Muscle of back (tissue), 11 donors: Measurements from ENCODE around the gene STEAP1B. TPM values are rescaled to one million over a fixed set of nuclear protein-coding genes. Genes with fewer than 3 reads are reported as not detected.
"Not testable (repeated sequence)": the region's sequence is repeated elsewhere in the genome, so short reads cannot be mapped to it uniquely, and the experiment has no call there.

Source experiments
- DNase-seq, 3 donors: peaks; one replicate each; pipeline versions ENCODE4 v3.0.0 to v3.0.0-alpha.2; 2013
- polyA plus RNA-seq, 10 donors: library from polyadenylated mRNA; unstranded; fragments of 120-200 nt; gene quantifications; one replicate each; pipeline ENCODE4 v1.2.1, GENCODE V29; 2013; ENCODE audit not compliant: insufficient read length in 10 of 10

The STEAP1B gene
- polyA plus RNA-seq, 10 donors: 1.3 to 4.4 (median 2.3) TPM

GRCh38 chr7:22457471-22457870, 42.5 kb downstream of the STEAP1B start:
- no peak for DNase-seq

GRCh38 chr7:22454446-22454845, 45.5 kb downstream of the STEAP1B start:
- DNase-seq: no peak

- DNase-seq: no peak
Measured at GRCh38 chr7:22452960-22453558, 46.9 kb downstream of the STEAP1B start.

GRCh38 chr7:22452142-22452959, 47.6 kb downstream of the STEAP1B start:
- DNase-seq: peak in 2 of 3 donors; percentile 62 to 69

- DNase-seq: not testable (repeated sequence)
Measured at GRCh38 chr7:22450013-22450412, 50.0 kb downstream of the STEAP1B start.

GRCh38 chr7:22447762-22448161, 52.2 kb downstream of the STEAP1B start:
- no peak for DNase-seq

- no peak for DNase-seq
Measured at GRCh38 chr7:22447008-22447407, 53.0 kb downstream of the STEAP1B start.

GRCh38 chr7:22445853-22446252, 54.1 kb downstream of the STEAP1B start:
- peak in 1 of 3 donors; percentile 18 for DNase-seq

- peak; percentile 67 to 85 (median 67) for DNase-seq
Measured at GRCh38 chr7:22445140-22445743, 54.7 kb downstream of the STEAP1B start.

- DNase-seq: peak in 1 of 3 donors; percentile 40
Measured at GRCh38 chr7:22444181-22444971, 55.6 kb downstream of the STEAP1B start.

GRCh38 chr7:22443370-22444180, 56.4 kb downstream of the STEAP1B start:
- DNase-seq: peak in 1 of 3 donors; percentile 12

GRCh38 chr7:22442882-22443369, 57.1 kb downstream of the STEAP1B start:
- DNase-seq: no peak

- no peak for DNase-seq
Measured at GRCh38 chr7:22442187-22442881, 57.7 kb downstream of the STEAP1B start.

- DNase-seq: no peak
Measured at GRCh38 chr7:22441157-22441556, 58.8 kb downstream of the STEAP1B start.

GRCh38 chr7:22438994-22439393, 61.0 kb downstream of the STEAP1B start:
- DNase-seq: no peak

- DNase-seq: not testable (repeated sequence)
Measured at GRCh38 chr7:22436552-22436951, 63.4 kb downstream of the STEAP1B start.

GRCh38 chr7:22435720-22436119, 64.3 kb downstream of the STEAP1B start:
- no peak for DNase-seq

- no peak for DNase-seq
Measured at GRCh38 chr7:22435105-22435504, 64.9 kb downstream of the STEAP1B start.

- DNase-seq: no peak
Measured at GRCh38 chr7:22433710-22434460, 66.1 kb downstream of the STEAP1B start.
